ENCODE measurements around the gene UGT1A1. TPM values are rescaled to one million over a fixed set of nuclear protein-coding genes. Genes with fewer than 3 reads are reported as not detected.

Gene UGT1A1
- total RNA-seq, 1 experiment from 2014 or later = not detected

GRCh38 chr2:233803292-233803911 is 43.3 kb downstream of the UGT1A1 start:
- H4K8ac ChIP-seq (replicated peaks; ENCODE audit: insufficient read length, low read depth, low read length) = no peak overlapping the region
- no peak overlapping the region for H4K5ac ChIP-seq (ENCODE audit: insufficient read length, low read depth, low read length)
- no peak overlapping the region for H2BK12ac ChIP-seq (ENCODE audit: insufficient read length, low read depth, low read length)
- H2BK120ac ChIP-seq (ENCODE audit: low read depth, low read length, poor library complexity, severe bottlenecking) = no peak overlapping the region
- H2BK5ac ChIP-seq (ENCODE audit: insufficient read length, low read length) = no peak overlapping the region
- WGBS (ENCODE audit: extremely low coverage, insufficient read length, low lambda C conversion rate) = no CpG with 5 or more reads among the region's 2 CpGs
- no peak overlapping the region for H3K56ac ChIP-seq (ENCODE audit: insufficient read length, low read depth, low read length)
- no peak overlapping the region for H3T11ph ChIP-seq (ENCODE audit: low read length)
- H3K79me1 ChIP-seq (ENCODE audit: insufficient read depth, low read depth, low read length, poor library complexity, severe bottlenecking) = no peaks in the 10 kb centered on the region
- H2AFZ ChIP-seq (ENCODE audit: low read length) = no peak overlapping the region
- no peak overlapping the region for H2BK20ac ChIP-seq (ENCODE audit: low read depth, low read length, poor library complexity, severe bottlenecking)
- Mint-ChIP-seq H3K27me3 (ENCODE audit: low read depth) (peaks cover 15% of the 10 kb centered on the region), H3K9me3 (peaks cover 14 to 21% of the 10 kb centered on the region in 2 experiments), H3K36me3 (ENCODE audit: insufficient read depth in 1 of 3, low read depth in 3 of 3) (peaks cover 0 to 5% (median 4%) of the 10 kb centered on the region in 3 experiments; a peak in 2 of 7 replicates), H3K4me3 (no peak overlapping the region), H3K27ac (no peak overlapping the region), H3K4me1 (peaks cover 2 to 4% of the 10 kb centered on the region in 2 experiments; a peak in 3 of 4 replicates)
- no peak for DNase-seq
- no peaks in the 10 kb centered on the region for H3K9me3 ChIP-seq (ENCODE audit: control insufficient read depth, low read depth, low read length)
- H3K4ac ChIP-seq (ENCODE audit: low read depth, low read length) = no peak overlapping the region
- H3K27me3 ChIP-seq (ENCODE audit: insufficient read depth, low read length) = no peaks in the 10 kb centered on the region
- no peak overlapping the region; the same call in 1 of the 2 replicates for H3K14ac ChIP-seq (ENCODE audit: insufficient read depth, low read length)
- no peak overlapping the region for H2AK5ac ChIP-seq (ENCODE audit: insufficient read length, low read length)
- H3K4me1 ChIP-seq (ENCODE audit: insufficient read depth, low read length) = no peaks in the 10 kb centered on the region
- no peak overlapping the region for H3K9ac ChIP-seq (ENCODE audit: extremely low read depth, insufficient read length, low read length)
- H3K23me2 ChIP-seq (ENCODE audit: insufficient read length, low read depth, low read length, poor library complexity, severe bottlenecking) = no peaks in the 10 kb centered on the region
- TF ChIP-seq, protein P1, sequence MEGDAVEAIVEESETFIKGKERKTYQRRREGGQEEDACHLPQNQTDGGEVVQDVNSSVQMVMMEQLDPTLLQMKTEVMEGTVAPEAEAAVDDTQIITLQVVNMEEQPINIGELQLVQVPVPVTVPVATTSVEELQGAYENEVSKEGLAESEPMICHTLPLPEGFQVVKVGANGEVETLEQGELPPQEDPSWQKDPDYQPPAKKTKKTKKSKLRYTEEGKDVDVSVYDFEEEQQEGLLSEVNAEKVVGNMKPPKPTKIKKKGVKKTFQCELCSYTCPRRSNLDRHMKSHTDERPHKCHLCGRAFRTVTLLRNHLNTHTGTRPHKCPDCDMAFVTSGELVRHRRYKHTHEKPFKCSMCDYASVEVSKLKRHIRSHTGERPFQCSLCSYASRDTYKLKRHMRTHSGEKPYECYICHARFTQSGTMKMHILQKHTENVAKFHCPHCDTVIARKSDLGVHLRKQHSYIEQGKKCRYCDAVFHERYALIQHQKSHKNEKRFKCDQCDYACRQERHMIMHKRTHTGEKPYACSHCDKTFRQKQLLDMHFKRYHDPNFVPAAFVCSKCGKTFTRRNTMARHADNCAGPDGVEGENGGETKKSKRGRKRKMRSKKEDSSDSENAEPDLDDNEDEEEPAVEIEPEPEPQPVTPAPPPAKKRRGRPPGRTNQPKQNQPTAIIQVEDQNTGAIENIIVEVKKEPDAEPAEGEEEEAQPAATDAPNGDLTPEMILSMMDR (conservative IDR thresholded peaks at IDR 0.05) = no peak
- no peak overlapping the region for H3K18ac ChIP-seq (ENCODE audit: insufficient read length, low read depth, low read length)
- no peak overlapping the region for H3K23ac ChIP-seq (ENCODE audit: insufficient read length, low read depth, low read length)
- no peaks in the 10 kb centered on the region for H3K79me2 ChIP-seq (ENCODE audit: insufficient read depth, low read length)
- no peak overlapping the region for H2BK15ac ChIP-seq (ENCODE audit: low read depth, low read length)
- H3K27ac ChIP-seq (ENCODE audit: insufficient read length, low read depth, low read length) = no peak overlapping the region
- no peak overlapping the region for H4K91ac ChIP-seq (ENCODE audit: insufficient read length, low read depth, low read length)
- H3K4me2 ChIP-seq (ENCODE audit: insufficient read depth, insufficient read length, low read length) = no peak overlapping the region
- H4K20me1 ChIP-seq (ENCODE audit: control insufficient read depth, insufficient read depth, insufficient read length) = no peaks in the 10 kb centered on the region
